ENCODE data around the gene TRH. TPM values are rescaled to one million over a fixed set of nuclear protein-coding genes. Genes with fewer than 3 reads are reported as not detected.
A peak's percentile ranks its signal among the peaks of the same experiment; 100 is the strongest.

TRH gene
- total RNA-seq, 2 donors from 2014 or later = 0.23 TPM; not detected in 1

GRCh38 chr3:129956936-129957335 is 17.6 kb upstream of the TRH start:
- intact Hi-C loops (cut with DNase I) = no loop called here
- no peak for DNase-seq (ENCODE audit: low spot score)

- intact Hi-C loops (cut with DNase I) = no loop called here
- no peak for DNase-seq (ENCODE audit: low spot score)
These were observed 15.8 kb upstream of the TRH start for GRCh38 chr3:129958755-129959154.

- intact Hi-C loops (cut with DNase I) = no loop called here
- no peak for DNase-seq (ENCODE audit: low spot score)
These were observed 13.4 kb upstream of the TRH start for GRCh38 chr3:129961141-129961541.

- DNase-seq (ENCODE audit: low spot score) = no peak
- intact Hi-C loops (cut with DNase I) = no loop called here
These were observed 11.9 kb upstream of the TRH start for GRCh38 chr3:129962600-129962999.

DNA sequence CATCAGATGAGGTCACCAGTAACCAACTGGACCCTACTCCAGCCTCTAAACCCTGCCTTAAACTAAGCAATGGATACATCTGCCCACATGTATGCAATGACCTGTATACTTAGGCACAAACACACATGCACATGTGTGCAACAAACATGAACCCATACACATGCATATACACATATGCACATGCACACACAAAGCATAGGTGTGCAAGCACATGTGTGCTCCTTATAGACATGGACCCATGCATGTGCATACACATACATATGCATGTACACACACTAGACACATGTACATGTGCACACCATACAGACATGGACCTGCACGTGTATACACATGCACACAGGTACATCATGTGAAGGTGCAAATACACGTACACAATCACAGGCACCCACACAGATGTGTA is 8.6 kb upstream of the TRH start:
- DNase-seq (ENCODE audit: low spot score) = no peak
- intact Hi-C loops (cut with DNase I) = no loop called here

DNA sequence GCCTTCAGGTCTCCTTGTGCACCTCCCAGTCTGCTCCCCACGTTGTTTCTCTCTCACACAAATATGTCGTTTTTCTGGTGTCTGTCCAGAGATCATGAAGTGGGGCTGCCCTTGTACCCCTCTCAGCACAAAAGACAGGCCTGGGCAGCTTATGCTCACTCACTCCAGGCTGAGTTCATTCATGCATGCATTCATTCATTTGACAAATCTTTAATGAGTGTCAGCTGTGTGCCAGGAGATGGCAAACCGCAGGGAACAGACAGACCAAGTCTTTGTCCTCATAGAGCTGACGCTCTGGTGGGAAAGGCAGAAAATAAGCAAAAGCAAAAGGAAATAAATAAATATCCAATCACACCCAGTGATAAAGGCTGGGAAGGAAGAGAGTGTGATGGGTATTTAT is 7.6 kb upstream of the TRH start:
- no peak for DNase-seq (ENCODE audit: low spot score)
- intact Hi-C loops (cut with DNase I) = no loop called here

DNA sequence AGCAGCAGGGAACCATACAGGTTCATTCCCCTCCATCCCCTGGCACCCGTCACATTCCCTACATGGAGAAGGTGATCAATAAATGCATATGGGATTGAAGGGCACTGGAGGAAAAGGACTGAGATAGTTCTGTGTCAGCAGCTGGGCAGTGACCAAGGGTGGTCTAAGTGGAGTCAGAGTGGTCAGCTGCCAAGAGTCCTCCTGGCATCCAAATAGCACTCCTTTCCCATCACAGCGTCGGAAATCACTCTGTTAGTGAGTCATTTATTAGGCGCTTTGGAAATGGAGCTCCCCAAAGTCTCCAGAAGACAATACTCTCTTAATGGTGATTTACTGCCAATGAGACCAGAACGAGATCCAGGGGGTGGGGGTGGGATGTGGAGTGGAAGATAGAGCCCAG is 6.8 kb upstream of the TRH start:
- intact Hi-C loops (cut with DNase I) = no loop called here
- no peak for DNase-seq (ENCODE audit: low spot score)

DNA sequence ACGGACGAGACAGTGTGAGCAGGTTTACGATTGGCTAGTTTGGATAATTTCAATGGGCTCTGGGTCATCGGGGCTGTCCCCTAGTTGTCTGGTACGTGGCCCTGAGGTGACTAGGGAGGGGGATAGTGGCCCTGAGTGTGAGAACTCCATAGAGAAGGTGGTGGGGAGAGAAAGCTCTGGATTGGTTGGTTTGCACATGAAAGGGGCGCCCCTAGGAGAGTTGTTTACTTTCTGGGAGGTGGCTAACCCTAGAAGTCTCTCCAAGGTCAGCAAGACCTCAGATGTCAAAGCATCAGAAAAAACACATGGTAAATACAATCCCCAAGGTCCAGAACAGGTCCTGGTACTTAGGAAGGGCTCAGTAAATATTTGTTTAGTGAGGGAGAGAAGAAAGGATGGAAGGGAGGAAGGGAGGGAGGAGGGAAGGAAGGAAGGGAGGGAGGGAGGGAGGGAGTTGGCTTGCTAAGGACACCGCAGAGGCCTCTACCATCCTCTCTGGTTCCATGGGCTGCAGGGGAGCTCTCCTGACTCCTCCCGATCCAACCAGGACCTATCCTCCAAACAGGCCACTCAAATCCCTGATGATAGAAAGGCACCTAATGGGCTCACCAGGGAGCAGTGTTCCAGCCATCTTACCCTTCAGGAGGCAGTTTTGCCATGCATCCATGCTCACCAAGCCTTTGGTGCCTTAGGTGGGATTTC is 3.0 kb upstream of the TRH start:
- intact Hi-C loops (cut with DNase I) = no loop called here
- DNase-seq (ENCODE audit: low spot score) = no peak

DNA sequence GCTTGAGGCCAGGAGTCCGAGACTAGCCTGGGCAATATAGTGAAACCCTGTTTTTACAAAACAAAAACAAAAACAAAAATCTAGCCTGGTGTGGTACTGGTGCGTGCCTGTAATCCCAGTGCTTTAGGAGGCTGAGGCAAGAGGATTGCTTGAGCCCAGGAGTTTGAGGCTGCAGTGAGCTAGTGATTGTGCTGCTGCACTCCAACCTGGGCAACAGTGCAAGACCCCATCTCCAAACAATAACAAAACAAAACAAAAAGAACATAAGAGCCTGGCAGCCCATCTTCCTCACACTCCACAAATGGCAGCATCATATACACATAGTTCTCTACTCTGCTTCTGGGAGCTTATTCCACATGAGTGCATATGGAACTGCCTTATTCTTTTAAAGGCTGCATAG is 2.2 kb upstream of the TRH start:
- intact Hi-C loops (cut with DNase I) = no loop called here
- DNase-seq (ENCODE audit: low spot score) = no peak

DNA sequence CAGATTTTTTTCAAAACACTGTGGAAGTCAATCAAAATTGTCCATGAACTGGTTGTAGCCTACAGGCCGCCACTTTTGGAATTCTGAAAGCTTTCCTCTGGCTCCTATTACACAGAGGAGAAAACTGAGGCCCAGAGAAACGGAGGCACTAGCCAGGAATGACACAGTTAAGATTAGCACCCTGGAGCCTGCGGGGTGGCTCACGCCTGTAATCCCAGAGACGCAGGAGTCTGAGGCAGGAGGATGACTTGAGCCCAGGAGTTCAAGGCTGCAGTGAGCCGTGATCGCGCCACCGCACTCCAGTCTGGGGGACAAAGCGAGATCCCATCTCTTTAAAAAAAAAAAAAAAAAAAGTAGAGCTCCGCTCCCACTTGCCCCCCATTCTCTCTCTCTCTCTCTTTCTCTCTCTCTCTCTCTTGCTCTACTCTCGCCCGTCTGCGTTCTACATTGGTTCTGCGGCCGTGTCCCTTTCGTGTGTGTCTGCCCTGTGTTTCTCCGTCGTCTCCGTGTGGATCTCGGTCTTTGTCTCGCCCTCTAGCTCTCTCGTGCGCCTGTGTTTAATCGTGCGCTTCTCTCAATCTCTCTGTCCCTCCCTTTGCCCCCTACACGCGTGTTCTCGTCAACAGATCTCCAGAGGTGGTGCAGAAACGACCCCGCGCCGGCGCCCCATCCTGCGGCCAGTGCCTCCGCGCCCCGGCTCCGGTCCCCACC is 512 bp upstream of the TRH start:
- DNase-seq (ENCODE audit: low spot score) = no peak
- intact Hi-C loops (cut with DNase I) = no loop called here

DNA sequence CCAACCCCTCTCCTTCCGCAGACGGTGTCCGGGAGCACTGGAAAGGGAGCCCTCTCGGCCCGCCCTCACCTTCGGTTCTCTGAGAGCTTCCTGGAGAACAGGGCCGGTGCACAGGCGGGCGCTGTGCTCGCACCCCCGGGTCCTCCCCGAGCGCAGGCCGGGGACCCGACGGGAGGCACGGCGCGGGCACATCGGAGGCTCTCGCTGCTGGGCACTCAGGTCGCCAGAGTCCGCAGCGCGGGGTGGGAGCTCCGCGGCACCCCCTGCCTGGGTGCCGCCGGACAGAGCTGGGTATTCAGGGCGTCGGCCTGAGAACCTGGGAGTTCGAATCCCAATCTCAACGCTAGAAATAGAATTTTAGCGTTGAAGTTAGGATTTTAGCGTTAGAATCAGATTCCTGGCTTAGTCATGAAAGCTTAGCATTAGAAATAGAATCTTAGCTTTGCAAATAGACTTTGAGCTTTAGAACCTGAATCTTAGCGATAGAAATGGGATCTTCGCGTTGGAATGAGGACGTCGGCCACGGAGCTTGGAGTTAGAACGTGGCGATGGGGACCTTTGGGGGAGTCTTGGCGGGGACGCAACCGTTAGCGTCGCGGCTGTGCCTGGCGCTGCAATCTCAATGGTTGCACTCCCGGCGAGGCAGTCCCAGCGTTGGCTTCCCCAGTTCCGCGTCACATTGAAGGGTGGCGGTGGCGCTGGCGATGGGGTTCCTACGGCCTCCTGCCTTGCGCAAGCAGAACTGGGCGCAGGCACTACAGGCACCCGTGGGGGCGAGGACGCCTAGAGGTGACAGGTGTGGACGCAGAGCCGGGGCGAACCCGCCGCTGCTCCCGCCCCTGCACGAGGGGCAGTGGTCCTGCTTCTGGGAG is 549 bp downstream of the TRH start:
- peak; percentile 90 for DNase-seq (ENCODE audit: low spot score)
- intact Hi-C loops (cut with DNase I) = no loop called here

DNA sequence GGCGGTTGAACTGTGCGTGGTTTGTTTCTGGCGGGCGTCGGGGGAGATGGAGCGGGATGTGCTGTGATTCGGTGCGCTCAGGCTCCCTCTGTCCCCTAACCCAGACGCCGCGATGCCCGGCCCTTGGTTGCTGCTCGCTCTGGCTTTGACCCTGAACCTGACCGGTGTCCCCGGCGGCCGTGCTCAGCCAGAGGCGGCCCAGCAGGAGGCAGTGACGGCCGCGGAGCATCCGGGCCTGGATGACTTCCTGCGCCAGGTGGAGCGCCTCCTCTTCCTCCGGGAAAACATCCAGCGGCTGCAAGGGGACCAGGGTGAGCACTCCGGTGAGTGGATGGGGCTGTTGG is 1.2 kb downstream of the TRH start:
- no peak for DNase-seq (ENCODE audit: low spot score)
- intact Hi-C loops (cut with DNase I) = no loop called here

DNA sequence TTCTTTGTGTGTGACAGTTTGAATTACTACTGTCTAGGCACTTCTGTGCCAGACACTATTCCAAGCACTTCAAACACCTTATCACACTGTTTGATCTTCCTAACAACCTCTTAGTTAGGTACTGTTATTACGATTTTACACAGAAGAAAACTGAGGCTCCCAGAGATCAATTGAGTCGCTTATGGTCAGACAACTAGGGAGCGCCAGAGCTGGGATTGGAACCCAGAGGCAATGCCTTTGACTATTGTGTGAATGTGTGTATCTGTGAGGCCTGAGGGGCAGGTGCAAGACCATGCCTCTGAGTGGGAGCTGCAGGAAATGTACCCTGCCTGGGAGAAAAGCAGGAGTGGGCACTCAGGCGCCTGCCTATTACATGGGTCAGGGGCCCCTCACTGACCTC is 1.8 kb downstream of the TRH start:
- no peak for DNase-seq (ENCODE audit: low spot score)
- intact Hi-C loops (cut with DNase I) = no loop called here

GRCh38 chr3:129978123-129978522 is 3.6 kb downstream of the TRH start:
- DNase-seq (ENCODE audit: low spot score) = no peak
- intact Hi-C loops (cut with DNase I) = no loop called here

DNA sequence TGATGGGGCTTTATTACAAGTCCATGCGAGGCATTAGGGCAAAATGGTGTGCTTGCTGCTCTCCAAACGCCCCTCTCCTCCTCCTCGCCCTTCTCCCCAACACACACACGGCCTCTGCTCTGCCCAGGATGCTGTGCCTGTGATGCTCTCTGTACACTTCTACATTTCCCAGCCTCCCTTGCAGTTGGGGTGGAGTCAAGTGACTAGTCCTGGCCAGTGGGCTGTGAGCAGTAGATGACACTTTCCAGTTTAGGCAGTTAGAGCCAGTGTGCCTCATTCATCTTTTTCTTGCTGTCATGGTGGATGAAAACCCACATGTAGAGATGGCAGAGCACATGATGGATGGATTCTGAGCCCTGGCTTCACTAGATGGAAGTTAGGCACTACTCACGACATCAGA is 5.4 kb downstream of the TRH start:
- intact Hi-C loops (cut with DNase I) = no loop called here
- no peak for DNase-seq (ENCODE audit: low spot score)

DNA sequence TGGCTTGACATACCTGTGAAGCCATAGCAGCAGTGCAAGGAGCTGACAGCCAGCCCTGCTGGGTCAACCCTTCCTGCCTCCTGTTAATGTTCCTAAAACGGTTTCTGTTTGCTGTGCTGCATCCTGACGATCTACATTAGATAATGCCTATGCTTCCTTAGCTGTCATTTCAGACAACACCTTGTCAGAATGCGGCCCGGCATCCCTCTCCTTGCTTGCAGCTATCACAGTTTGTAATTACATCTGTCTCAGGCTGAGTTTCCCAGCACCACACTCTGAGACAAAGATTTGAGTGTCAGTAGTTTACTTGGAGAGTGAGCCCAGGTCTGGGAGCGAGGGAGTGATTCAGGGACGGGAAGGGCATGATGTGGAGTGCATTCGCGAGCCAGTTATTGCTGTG is 9.0 kb downstream of the TRH start:
- intact Hi-C loops (cut with DNase I) = no loop called here
- DNase-seq (ENCODE audit: low spot score) = no peak

DNA sequence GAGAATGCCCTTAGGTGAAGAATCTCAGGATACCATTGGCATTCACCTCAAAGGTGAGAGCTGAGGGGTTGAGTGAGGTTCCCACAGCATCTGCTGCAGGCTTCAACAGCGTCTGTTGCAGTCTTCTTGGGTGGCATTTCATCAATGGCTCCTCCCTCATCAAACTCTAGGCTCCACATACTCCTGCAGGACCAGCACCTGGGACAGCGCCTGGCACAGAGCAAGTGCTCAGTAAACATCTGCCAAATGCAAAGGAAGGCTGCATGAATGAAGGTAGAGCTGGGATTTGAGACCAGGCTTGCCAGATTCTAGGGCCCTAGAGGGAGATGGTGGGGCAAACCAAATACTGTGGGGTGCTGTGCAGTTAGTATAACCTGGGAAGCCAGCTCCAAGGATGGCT is 9.6 kb downstream of the TRH start:
- intact Hi-C loops (cut with DNase I) = no loop called here
- no peak for DNase-seq (ENCODE audit: low spot score)

DNA sequence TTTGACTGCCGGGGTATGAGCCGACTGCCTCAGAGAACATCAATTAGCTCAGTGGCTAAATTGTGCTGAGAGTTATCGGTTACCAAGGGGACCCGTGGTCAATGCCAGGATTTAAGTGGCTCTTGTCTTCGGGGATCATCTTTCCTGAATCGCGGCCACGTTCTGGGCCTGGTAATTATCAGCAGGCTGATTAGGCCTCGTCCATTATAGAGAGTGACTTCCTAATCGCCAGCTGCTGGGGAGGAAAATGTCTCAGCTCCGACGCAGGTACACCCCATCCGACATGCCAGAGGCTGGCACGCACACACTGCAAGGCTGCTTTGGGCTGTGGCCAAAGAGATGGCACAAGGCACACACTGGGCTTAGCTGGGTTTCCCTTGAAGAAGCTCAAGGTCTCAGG is 10.6 kb downstream of the TRH start:
- DNase-seq (ENCODE audit: low spot score) = no peak
- intact Hi-C loops (cut with DNase I) = no loop called here

DNA sequence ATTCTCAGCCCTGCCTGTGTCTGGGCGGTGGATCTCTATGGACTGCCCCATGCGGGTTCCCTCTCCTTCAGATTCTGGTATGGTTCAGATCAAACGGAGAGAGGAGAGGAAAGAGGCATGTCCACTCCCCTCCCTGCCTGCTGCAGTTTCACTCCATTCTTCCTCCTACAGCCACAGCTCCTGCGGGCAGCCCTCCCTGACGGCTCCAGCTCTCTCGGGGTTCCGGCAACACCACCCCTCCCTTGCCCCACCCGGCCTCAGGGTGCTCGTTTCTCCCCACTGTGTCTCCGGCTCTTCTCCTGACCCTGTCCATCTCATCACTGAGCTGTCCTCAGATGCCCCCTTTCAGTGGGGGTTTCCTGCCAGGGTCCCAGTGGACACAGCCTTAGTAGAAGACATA is 13.9 kb downstream of the TRH start:
- no peak for DNase-seq (ENCODE audit: low spot score)
- intact Hi-C loops (cut with DNase I) = no loop called here

- intact Hi-C loops (cut with DNase I) = no loop called here
- no peak for DNase-seq (ENCODE audit: low spot score)
These were observed 14.9 kb downstream of the TRH start for GRCh38 chr3:129989414-129989813.

All from posterior vena cava (tissue), 2 donors.